Measurements from ENCODE around the gene MYCBP2. TPM values are rescaled to one million over a fixed set of nuclear protein-coding genes. Genes with fewer than 3 reads are reported as not detected.

The MYCBP2 gene
- total RNA-seq, 2 experiments from 2014 or later, result 121 to 125 TPM

DNA sequence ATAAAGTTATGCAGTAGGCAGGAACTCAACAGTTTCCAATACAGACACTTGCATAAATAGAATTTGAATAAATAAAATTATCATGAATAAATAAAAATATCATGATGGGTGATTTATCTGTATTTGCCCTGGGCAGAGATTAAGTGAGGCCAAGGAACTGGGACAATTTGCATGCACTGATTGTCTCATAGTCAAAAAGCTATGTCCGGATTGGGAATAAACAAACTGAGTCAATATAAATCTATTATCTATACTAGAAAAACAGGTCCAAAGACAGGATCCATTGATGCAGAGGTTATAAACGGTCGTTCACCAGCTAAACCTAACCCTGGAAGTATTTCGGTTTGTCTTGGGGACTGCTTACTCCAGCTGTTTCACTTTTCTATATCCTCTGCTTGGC lies 273.7 kb downstream of the MYCBP2 start:
- DNase-seq (ENCODE audit: low spot score), result no peak
- no peaks in the 10 kb centered on the region for H3K79me2 ChIP-seq (ENCODE audit: insufficient read depth, low read depth, low read length)
- no peaks in the 10 kb centered on the region for H4K20me1 ChIP-seq (ENCODE audit: insufficient read depth, low read length)
- H3K4me2 ChIP-seq (ENCODE audit: low read length), result no peak overlapping the region
- peaks cover 98% of the 10 kb centered on the region for H3K36me3 ChIP-seq (ENCODE audit: insufficient read depth, low read length)
- no peaks in the 10 kb centered on the region for H3K9me3 ChIP-seq (ENCODE audit: low read length)
- H3K9me2 ChIP-seq (ENCODE audit: insufficient read depth, low read length), result no peaks in the 10 kb centered on the region
- TF ChIP-seq, protein P1, sequence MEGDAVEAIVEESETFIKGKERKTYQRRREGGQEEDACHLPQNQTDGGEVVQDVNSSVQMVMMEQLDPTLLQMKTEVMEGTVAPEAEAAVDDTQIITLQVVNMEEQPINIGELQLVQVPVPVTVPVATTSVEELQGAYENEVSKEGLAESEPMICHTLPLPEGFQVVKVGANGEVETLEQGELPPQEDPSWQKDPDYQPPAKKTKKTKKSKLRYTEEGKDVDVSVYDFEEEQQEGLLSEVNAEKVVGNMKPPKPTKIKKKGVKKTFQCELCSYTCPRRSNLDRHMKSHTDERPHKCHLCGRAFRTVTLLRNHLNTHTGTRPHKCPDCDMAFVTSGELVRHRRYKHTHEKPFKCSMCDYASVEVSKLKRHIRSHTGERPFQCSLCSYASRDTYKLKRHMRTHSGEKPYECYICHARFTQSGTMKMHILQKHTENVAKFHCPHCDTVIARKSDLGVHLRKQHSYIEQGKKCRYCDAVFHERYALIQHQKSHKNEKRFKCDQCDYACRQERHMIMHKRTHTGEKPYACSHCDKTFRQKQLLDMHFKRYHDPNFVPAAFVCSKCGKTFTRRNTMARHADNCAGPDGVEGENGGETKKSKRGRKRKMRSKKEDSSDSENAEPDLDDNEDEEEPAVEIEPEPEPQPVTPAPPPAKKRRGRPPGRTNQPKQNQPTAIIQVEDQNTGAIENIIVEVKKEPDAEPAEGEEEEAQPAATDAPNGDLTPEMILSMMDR (conservative IDR thresholded peaks at IDR 0.05; ENCODE audit: low read length), result no peak
- no peak for TF ChIP-seq EZH2phosphoT487 (IDR thresholded peaks at IDR 0.05; ENCODE audit: borderline replicate concordance, low read depth, low read length)
- H3K27ac ChIP-seq (ENCODE audit: low read depth, low read length, poor library complexity, severe bottlenecking), result no peak overlapping the region
- no TSS peak for BruUV-seq (replicated peaks)
- intact Hi-C loops (cut with micrococcal nuclease; ENCODE audit: unreplicated experiment), result no loop called here
- POLR2A ChIA-PET, result interaction anchor here (2.2 kb wide), 1 partner anchor 11 kb away, joined by 11 read pairs; no protein-coding TSS in a partner anchor
- H3K4me3 ChIP-seq (ENCODE audit: low read depth, low read length, poor library complexity, severe bottlenecking), result no peak overlapping the region
- H3K4me1 ChIP-seq (ENCODE audit: insufficient read depth, low read length, poor library complexity, severe bottlenecking), result no peaks in the 10 kb centered on the region
- CTCF ChIA-PET (ENCODE audit: unreplicated experiment), result interaction anchor here (1.0 kb wide), 1 partner anchor 440 kb away, joined by 3 read pairs; no protein-coding TSS in a partner anchor
- no peak overlapping the region for H2AFZ ChIP-seq (ENCODE audit: low read length)

DNA sequence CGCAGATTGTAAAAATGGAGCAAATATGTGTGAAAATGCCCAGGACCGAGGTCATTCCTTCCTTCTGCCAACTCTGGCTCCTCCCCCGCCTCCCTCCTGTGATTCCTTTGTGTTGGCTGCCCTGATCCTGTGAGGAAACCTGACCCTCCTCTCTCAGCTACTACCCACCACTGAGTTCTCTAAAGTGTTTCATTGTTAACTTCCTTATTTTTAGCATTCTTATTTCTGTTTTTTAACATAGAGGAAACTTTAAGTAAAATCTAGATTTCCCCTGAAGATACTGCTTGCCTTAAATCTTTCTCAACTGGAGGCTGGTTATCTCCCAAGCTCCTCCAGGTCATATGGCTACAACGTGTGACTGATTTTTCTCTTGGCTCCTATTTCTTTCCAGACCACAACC lies 278.2 kb downstream of the MYCBP2 start:
- Histone ChIP-seq H3K4me1 (ENCODE audit: insufficient read depth, low read length, poor library complexity, severe bottlenecking) (no peaks in the 10 kb centered on the region), H3K4me3 (ENCODE audit: low read depth, low read length, poor library complexity, severe bottlenecking) (no peak overlapping the region), H4K20me1 (ENCODE audit: insufficient read depth, low read length) (no peaks in the 10 kb centered on the region), H3K9me3 (ENCODE audit: low read length) (no peaks in the 10 kb centered on the region), H2AFZ (ENCODE audit: low read length) (no peak overlapping the region), H3K36me3 (ENCODE audit: insufficient read depth, low read length) (peaks cover 90% of the 10 kb centered on the region), H3K79me2 (ENCODE audit: insufficient read depth, low read depth, low read length) (no peaks in the 10 kb centered on the region), H3K4me2 (ENCODE audit: low read length) (no peak overlapping the region), H3K9me2 (ENCODE audit: insufficient read depth, low read length) (no peaks in the 10 kb centered on the region), H3K27ac (ENCODE audit: low read depth, low read length, poor library complexity, severe bottlenecking) (no peak overlapping the region)
- BruUV-seq (replicated peaks), result no TSS peak
- CTCF ChIA-PET (ENCODE audit: unreplicated experiment), result no interaction called here
- DNase-seq (ENCODE audit: low spot score), result no peak
- POLR2A ChIA-PET, result no interaction called here
- intact Hi-C loops (cut with micrococcal nuclease; ENCODE audit: unreplicated experiment), result no loop called here
- no peak for TF ChIP-seq EZH2phosphoT487 (IDR thresholded peaks at IDR 0.05; ENCODE audit: borderline replicate concordance, low read depth, low read length)
- TF ChIP-seq, protein P1 (conservative IDR thresholded peaks at IDR 0.05; ENCODE audit: low read length), result no peak

DNA sequence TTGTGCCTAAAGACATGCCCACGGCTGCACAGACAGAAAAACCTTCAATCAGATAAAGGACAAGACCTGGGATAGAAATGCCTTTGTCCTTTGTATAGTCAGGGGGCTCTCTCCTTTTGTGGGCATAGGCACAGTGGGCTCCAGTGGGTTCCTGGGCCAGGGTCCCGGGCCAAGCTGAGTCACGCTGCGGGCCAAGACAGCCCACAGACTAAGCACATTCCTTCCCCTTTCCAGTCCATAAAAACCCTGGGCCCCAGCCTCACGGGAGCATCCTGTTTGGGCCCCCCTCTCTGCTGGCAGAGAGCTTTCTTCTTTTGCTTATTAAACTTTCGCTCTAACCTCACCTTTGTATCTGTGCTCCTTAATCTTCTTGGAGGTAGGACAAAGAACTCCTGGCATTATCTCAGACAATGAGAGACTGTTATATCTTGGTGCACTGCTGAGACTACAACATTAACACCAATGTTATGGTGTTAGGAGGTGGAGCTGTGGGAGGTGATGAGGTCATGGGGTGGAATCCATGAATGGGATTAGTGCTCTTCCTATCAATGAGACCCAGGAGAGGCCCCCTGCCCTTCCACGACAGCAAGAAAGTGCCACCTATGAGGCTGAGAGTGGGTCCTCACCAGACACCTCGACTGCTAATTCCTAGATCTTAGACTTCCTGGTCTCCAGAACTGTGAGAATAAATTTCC lies 279.1 kb downstream of the MYCBP2 start:
- intact Hi-C loops (cut with micrococcal nuclease; ENCODE audit: unreplicated experiment), result no loop called here
- DNase-seq (ENCODE audit: low spot score), result no peak
- Histone ChIP-seq H3K9me3 (ENCODE audit: low read length) (no peaks in the 10 kb centered on the region), H3K79me2 (ENCODE audit: insufficient read depth, low read depth, low read length) (no peaks in the 10 kb centered on the region), H4K20me1 (ENCODE audit: insufficient read depth, low read length) (no peaks in the 10 kb centered on the region), H3K27ac (ENCODE audit: low read depth, low read length, poor library complexity, severe bottlenecking) (no peak overlapping the region), H3K36me3 (ENCODE audit: insufficient read depth, low read length) (peaks cover 81% of the 10 kb centered on the region), H2AFZ (ENCODE audit: low read length) (no peak overlapping the region), H3K4me3 (ENCODE audit: low read depth, low read length, poor library complexity, severe bottlenecking) (no peak overlapping the region), H3K4me2 (ENCODE audit: low read length) (no peak overlapping the region), H3K4me1 (ENCODE audit: insufficient read depth, low read length, poor library complexity, severe bottlenecking) (no peaks in the 10 kb centered on the region), H3K9me2 (ENCODE audit: insufficient read depth, low read length) (no peaks in the 10 kb centered on the region)
- no TSS peak for BruUV-seq (replicated peaks)
- no peak for TF ChIP-seq EZH2phosphoT487 (IDR thresholded peaks at IDR 0.05; ENCODE audit: borderline replicate concordance, low read depth, low read length)
- TF ChIP-seq, protein P1 (conservative IDR thresholded peaks at IDR 0.05; ENCODE audit: low read length), result no peak
- CTCF ChIA-PET (ENCODE audit: unreplicated experiment), result no interaction called here
- POLR2A ChIA-PET, result no interaction called here

Data from OCI-LY7 (cell line).